Activated CD8-positive, alpha-beta memory T cell treated with anti-CD3 and anti-CD28 coated beads, Interleukin-2, amount 50 U/mL, for 48 hours (primary cell): ENCODE measurements around the gene CHKB.
"Not testable (repeated sequence)": the region's sequence is repeated elsewhere in the genome, so short reads cannot be mapped to it uniquely, and the experiment has no call there.

Experiments used
- DNase-seq: peaks from one replicate; pipeline ENCODE4 v3.0.0-alpha.2; 2020

The CHKB gene

DNA sequence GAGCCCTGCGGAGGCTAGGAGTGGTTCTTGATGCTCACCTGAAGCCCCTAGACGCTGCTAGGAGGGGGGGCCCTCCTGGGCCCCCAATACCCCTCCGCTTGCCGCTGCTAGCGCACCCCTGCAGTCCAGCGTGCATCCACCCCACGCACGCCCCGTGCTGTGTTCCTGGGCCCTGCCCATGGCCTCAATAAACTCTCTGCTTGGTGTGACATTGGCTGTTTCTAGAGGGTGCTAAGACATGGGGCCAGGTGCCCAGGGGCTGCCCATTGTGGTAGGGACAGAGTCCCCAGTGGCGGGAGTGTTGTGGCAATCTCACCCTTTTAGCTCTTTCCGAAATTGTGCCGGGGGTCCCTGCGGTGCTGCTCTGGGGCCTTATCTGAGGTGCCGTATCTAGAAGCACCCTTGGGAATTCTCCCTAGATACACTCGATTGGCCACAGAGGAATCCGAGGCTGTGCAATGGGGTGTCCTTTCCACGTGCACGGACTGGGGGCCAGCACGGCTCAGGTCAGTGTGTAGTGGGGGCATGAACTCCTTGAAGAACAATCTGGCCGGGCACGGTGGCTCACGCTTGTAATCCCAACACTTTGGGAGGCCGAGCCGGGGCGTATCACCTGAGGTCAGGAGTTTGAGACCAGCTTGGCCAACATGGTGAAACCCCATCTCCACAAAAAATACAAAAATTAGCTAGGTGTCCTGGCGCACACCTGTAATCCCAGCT, 28.9 kb upstream of the CHKB start:
- DNase-seq: no peak

DNA sequence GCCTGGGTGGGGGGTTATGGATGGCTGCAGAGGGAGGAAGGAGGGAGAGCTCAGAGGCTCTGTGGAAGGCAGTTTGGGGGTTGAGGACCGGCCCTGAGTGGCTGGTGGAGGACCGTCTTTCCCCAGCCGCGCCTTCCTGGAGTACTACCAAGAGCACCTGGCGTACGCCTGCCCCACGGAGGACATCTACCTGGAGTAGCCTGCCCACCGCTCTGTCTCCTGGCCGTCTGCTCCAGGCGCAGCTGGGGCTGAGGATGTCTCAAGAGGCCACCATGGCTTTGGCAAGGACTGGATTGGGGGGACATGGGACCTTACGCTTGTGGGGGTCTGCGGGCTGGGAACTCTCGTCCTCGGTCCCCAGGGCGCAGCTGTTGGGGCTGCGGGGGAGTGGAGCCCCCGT, 27.9 kb upstream of the CHKB start:
- no peak for DNase-seq

DNA sequence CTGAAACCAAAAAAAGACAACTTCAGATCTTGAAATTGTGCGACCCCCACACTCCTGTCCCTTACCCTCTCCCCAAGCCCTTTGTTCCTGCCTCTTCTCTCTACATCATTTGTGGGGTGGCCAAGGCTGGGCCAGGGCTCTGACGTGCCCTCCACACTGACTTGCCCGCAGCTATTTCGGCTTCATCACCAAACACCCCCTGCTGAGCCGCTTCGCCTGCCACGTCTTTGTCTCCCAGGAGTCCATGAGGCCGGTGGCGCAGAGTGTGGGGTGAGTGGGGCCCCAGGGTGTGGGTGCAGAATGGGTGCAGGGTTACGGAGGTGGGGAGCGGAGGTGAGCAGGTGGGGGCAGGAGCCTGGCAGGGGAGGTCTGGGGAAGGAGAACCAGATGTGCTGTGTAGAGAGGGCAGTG, 27.4 kb upstream of the CHKB start:
- no peak for DNase-seq

DNA sequence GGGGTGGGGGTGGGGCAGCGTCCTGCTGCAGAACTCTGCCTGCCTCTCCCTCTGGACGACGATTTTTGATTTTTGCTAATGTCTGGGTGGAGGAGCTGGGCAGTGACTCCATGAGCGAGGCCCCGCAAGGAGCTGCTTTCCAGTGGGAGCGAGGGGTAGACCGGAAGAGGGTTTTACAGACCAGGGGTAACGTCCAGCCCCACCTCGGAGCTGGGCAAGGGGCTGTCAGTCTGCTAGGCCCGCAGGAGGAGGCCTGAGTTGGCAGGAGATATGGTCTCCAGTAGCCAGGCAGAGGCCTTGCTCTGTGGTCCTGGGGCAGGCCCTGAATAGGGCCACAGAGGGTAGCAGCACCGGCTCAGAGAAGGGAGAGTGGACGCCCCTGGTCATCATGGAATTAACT, 26.9 kb upstream of the CHKB start:
- no peak for DNase-seq

DNA sequence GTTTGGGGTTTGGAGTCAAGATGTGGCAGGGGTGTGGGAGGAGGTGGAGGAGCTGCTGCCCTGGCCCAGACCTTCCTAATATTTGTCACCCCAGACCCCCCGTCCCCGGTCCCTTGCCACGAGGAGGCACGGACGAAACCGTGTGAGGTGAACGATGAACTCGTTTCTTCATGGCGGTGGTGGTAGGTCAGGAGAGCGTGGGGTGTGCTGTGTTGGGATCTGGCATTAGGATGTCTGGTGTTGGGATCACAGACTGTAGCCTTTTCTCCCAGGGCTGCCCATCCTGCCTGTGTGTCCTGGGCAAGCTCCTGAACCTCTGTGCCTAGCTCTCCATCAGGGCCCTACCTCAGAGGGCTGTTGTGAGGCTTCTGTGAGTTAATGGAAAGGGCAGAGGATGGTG, 26.3 kb upstream of the CHKB start:
- DNase-seq: no peak

DNA sequence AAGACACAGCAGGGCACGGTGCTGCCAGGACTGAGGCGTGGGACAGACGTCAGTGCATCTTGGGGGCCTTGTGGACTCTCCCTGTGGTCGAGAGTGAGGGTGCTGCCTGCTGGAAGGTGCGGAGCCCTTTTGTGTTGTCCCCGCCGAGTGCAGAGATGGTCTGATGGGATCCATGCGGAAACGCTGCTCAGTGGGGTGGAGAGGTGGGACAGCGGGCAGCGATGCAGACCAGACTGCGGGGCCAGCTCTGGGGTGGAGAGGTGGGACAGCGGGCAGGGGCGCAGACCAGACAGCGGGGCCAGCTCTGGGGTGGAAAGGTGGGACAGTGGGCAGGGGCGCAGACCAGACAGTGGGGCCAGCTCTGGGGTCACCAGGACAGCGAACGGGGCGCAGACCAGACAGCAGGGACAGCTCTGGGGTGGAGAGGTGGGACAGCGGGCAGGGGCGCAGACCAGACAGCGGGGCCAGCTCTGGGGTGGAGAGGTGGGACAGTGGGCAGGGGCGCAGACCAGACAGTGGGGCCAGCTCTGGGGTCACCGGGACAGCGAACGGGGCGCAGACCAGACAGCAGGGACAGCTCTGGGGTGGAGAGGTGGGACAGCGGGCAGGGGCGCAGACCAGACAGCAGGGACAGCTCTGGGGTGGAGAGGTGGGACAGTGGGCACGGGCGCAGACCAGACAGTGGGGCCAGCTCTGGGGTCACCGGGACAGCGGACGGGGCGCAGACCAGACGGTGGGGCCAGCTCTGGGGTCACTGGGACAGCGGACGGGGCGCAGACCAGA, 25.6 kb upstream of the CHKB start:
- not testable (repeated sequence) for DNase-seq

DNA sequence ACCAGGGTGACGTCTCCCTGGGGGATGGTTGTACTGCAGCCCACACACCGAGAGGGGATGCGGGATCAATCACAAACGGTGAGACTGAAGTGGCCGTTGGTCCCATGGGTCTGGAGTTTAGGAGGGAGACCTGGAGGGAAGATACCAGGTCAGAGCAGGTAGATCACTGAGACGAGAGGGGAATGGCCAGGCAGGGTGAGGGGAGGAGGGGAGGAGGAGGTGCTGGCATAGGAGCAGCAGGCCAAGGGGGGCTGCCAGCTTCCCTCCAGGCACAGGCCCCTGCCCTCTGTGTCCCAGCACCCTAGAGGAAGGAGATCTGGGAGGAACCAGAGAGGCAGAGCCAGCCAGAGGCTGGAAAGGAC, 25.0 kb upstream of the CHKB start:
- no peak for DNase-seq

DNA sequence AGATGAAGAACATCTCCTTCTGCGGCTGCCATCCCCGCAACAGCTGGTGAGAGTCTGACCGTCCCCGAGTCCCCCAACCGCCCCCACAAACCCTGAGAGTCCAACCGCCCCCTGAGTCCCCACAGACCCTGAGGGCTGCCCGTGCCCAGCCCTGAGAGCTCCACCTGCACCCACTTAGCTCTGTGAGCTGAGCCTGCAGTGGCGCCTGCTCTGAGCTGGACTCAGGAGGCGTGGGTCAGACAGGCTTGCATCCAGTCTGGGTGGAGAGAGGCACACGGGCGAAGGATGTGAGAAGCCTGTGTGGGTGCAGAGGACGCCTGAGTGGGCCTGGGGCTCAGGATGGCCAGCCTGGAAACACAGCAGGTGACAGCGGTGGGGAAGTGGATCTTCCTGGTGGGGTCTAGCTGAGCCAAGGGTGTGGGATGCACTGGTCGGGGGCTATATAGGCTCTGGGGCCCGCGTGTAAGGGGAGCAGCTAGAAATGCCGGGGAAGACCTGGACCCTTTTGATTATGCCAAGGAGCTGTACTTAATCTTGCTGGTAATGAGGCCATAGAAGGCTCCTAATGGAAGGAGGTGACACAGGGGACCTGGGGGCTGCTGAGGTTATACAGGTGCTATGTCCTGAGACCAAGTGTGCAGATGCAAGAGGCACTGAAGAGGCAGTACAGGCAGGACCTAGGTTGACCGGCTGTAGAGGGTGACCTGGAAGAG, 24.5 kb upstream of the CHKB start:
- DNase-seq: no peak

DNA sequence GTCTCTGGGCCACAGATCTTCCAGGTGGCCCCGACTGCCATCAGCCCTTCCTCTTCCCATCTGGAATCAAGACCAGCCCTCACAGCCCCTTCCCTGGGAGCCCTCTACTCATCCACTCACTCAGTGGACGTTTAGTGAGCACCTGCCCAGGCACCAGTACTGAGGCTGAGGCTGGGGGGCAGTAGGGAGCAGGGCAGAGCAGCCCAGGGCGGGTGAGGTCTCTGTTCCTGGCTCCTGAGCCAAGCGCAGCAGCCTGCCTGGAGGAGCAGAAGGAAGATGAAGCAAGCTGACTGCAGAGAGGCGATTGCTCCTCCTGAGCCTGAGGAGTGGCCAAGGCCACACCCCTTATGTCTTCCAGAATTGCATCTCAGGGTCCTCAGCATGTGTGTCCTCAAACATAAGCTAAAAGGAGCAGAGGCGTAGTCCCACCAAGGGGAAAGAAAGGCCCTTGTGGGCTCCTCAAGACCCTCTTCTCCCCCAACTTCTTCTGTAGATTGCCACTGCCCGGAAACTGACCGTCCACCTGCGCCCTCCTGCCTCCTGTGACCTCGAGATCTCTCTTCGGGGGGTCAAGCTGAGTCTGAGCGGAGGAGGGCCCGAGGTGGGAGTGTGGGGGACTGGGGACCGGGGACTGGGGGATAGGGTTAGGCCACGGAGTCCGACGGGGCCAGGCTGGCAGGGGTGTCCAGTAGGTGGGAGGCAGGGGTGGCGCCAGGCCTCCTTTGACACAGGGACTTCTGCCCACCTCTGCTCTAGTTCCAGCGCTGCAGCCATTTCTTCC, 23.7 kb upstream of the CHKB start:
- peak; percentile 53 for DNase-seq

DNA sequence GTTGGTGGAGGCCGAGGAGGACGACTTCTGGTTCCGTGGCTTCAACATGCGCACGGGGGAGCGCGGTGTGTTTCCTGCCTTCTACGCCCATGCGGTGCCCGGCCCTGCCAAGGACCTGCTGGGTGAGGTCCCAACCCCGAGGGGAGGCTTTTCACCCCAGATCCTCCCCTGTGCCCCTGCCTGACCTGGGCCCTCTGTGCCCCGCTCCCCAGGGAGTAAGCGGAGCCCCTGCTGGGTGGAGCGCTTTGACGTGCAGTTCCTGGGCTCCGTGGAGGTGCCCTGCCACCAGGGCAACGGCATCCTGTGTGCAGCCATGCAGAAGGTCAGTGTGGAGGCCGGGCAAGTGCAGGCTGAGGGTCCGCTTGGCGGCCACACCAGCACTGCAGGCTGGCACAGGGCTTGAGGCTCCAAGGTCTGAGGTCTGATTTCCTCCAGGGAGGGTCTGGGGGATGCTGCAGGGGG, 23.0 kb upstream of the CHKB start:
- DNase-seq: no peak

DNA sequence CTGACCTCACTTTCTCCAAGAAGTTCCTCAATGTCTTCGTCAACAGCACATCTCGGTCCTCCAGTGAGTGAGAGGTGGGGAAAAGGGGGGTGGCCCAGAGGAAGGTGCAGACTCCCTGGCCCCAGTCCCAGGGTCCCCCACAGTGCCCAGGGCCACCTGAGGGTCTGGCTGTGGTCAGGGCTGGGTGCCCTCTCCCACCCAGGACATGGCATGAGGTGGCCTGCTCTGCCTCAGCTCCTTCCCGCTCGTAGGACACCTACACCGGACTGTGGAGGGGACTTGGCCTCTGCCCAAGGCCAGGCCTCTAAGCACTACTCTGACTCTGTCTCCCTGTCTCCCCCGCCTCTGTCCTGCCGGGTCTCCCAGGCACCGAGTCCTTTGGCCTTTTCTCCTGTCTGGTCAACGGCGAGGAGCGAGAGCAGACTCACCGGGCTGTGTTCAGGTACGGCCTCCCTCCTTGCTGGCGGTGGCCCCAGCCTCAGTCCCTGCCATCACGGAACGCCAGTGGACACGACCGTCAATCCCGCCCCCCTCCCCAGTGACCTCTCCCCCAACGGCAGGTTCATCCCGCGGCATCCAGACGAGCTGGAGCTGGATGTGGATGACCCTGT, 22.5 kb upstream of the CHKB start:
- no peak for DNase-seq

DNA sequence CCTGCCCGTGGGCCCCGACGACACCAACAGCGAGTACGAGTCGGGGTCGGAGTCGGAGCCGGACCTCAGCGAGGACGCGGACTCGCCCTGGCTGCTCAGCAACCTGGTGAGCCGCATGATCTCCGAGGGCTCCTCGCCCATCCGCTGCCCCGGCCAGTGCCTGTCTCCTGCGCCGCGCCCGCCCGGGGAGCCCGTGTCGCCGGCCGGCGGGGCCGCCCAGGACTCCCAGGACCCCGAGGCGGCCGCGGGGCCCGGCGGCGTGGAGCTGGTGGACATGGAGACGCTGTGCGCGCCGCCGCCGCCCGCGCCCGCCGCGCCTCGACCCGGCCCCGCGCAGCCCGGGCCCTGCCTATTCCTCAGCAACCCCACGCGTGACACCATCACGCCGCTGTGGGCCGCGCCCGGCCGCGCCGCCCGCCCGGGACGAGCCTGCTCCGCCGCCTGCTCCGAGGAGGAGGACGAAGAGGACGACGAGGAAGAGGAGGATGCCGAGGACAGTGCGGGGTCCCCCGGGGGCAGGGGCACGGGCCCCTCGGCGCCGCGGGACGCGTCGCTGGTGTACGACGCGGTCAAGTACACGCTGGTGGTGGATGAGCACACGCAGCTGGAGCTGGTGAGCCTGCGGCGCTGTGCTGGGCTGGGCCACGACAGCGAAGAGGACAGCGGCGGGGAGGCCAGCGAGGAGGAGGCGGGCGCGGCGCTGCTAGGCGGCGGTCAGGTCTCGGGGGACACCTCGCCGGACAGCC, 21.8 kb upstream of the CHKB start:
- DNase-seq: no peak

DNA sequence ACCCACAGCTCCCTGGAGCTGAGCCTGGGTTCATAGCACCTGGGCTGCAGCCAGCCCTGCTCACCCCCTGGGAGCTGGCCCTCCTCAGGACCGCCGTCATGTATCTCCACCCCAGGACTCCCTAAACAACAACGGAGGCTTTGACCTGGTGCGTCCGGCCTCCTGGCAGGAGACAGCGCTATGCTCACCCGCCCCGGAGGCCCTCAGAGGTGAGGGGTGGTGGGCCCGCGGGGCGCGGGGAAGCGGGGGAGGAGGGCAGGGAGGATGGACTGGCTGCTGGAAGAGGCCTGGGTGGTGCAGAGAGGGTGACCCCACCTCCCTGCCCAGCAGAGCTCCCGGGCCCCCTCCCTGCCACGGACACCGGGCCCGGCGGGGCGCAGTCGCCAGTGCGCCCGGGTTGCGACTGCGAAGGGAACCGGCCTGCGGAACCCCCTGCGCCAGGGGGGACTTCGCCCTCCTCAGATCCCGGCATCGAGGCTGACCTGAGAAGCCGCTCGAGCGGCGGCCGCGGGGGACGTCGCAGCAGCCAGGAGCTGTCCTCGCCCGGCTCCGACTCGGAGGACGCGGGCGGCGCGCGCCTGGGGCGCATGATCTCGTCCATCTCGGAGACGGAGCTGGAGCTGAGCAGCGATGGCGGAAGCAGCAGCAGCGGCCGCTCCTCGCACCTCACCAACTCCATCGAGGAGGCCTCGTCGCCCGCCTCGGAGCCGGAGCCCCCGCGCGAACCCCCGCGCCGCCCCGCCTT, 21.0 kb upstream of the CHKB start:
- peak; percentile 53 for DNase-seq

DNA sequence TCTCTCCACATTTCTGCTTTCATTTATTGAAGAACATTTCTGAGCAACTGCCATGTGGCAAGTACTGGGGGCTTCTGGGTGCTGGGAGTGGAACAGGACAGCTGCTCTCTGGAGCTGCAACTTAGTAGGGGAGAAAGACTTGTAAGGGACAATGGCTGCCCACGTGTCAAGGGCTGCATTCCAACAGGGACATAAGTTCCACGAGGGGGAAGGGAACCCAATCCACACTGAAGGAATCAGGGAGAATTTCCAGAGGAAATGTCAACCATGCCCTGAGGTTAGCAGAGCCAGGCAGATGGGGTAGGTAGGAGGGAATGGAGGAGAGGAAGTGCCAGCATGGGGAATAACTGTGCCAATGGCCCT, 19.7 kb upstream of the CHKB start:
- DNase-seq: no peak

DNA sequence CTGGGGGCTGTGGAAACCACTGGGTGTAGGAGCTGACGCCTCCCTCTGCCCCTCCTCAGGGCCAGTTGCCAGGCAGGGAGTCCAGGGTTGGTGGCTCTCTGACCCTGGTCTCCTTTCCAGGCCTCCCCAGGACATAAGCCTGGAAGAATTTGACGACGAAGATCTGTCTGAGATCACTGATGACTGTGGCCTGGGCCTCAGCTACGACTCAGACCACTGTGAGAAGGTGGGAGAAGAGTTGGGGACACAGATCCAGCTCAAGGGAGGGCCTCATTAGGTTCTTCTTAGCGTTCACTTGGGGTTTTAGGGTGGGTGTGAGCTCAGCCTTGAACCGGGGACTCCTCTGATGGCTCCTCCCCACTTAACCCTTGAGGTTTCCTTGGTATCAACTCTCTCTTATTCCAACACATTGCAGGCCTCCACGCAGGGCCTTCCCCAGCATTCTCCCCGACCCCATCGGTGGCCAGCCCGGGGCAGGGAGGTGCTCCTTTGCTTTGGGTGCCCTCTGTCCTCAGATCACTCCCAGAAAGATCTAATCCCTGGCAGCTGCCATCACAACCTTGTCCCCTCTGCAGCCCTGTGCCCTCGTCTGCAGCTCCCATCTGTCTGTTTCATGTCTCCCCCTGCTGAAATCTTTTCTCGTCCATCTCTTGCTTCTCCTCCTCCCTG, 19.2 kb upstream of the CHKB start:
- no peak for DNase-seq

DNA sequence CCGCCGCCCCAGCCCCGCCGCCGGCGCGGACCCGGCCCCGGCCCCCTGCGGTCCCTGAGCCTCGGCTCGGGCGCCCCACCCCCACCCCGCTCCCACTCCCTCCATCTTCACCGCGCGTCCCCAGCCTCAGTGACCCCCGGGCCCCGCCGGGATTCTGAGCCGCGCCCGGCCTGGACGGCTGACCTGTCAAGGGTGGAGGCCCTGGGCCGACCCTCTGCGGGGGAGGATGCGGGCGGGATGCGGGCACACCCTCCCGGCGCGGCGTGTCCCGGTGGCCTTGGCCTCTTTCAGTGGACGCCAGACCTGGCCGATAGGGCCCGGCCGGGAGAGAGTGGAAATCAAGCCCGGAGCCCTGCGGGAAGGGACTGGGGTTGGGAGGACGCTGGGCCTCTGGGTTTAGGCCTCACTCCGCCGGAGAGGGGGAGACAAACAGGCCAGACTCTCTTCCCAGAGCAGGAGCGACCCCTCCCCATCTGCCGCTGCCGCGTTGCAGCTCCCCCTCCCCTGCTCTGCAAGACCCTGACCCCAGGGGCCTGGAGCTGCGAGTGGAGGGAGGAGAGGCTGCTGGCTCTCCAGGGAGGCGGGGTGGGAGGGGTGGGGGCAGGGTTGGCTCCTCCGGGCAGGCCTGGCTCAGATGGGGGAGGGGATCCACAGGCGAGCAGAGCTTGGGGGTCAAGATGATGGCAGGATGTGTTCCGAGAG, 18.5 kb upstream of the CHKB start:
- DNase-seq: no peak

DNA sequence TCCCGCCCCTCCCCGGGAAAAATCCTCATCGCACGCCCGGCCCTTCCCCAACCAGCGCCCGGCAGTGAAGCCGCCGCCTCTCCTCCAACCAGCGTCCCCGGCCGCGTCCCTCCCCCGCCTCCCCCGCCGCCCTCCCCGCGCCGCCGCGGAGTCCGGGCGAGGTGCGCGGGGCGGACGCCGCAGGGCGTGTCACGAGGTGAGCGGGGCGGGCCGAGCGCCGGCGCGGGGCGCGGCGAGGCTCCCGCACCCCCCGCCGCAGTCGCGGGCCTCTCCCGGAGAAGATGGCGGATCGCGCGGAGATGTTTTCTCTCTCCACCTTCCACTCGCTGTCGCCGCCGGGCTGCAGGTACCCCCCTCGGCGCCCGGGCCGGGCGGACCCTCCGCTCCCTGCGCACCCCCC, 17.9 kb upstream of the CHKB start, which contains the start of gene MAPK8IP2:
MAPK8IP2 (plus strand) TSS at position 256 of the 400 bp plus-strand sequence; CDS start at position 282, 26 bp downstream.
- DNase-seq: no peak

DNA sequence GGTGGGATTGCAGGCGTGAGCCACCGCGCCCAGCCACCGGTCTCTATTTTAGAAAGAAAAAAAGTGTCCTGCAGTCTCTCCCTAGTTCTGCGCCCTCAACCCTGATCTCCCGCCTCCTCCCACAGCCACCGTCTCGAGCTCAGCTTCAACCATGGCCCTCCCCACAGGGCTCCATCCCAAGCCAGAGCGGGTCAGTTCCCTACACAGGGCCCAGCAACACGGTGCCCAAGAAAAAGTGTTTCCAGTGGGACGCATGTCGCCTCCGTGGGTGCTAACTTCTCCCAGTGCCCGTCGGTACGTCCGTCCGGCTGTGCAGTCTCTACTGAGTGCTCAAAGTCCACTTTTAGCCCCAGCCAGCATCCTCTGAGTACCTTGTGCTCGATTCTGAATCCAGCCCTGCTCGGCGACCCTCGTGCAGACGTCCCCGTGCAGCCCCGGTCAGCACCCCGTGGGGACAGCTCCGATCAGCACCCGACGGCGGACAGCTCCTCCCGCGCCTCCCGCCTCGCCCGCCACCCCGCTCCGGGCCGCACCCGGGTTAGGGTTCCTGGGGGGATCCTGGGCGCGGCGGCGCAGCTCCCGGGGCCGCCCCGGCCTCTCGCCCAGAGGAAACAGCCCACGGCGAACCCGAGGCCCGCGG, 17.3 kb upstream of the CHKB start:
- peak; percentile 85 for DNase-seq

DNA sequence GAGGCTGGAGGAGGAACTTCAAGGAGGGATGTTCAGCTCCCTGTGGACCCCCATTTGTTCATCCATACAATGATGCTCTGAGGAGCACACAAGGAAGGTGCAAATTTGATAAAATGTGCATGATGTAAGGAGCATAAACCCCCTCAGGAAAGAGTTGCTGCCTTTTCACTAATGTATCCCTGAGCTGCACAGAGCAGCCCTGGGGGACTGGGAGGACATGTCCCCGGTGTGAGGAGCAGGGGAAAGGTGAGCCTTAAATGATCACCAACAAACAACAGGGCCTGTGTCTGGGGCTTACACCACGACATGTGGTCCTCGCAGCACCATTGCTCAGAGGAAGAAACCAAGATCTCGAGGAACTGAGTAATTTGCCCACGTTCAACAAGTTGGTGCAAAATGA, 14.4 kb upstream of the CHKB start:
- DNase-seq: no peak
